Measurements from ENCODE around the gene CD177.
"Not testable (repeated sequence)": the region's sequence is repeated elsewhere in the genome, so short reads cannot be mapped to it uniquely, and the experiment has no call there.

The CD177 gene, protein sequence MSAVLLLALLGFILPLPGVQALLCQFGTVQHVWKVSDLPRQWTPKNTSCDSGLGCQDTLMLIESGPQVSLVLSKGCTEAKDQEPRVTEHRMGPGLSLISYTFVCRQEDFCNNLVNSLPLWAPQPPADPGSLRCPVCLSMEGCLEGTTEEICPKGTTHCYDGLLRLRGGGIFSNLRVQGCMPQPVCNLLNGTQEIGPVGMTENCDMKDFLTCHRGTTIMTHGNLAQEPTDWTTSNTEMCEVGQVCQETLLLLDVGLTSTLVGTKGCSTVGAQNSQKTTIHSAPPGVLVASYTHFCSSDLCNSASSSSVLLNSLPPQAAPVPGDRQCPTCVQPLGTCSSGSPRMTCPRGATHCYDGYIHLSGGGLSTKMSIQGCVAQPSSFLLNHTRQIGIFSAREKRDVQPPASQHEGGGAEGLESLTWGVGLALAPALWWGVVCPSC

DNA sequence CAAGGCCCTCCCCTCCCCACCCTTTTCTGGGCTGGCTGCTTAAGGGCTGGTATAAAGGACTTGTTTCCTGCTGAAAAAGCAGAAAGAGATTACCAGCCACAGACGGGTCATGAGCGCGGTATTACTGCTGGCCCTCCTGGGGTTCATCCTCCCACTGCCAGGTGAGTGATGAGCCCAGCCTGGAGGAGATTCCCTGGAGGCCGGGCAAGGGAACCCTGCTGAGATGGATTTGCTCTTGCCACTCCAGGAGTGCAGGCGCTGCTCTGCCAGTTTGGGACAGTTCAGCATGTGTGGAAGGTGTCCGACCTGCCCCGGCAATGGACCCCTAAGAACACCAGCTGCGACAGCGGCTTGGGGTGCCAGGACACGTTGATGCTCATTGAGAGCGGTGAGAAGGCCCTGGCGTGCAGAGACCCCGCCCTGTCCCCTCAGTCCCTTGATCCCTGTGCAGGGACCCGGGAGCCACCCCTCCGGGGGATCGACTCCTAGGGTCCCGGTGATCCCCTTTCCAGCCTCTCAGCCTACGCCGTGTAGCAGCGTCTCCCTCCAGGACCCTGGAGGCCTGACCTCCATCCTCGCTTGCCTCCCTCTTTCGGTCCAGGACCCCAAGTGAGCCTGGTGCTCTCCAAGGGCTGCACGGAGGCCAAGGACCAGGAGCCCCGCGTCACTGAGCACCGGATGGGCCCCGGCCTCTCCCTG is at the start of gene CD177:
CD177 (plus strand) TSS at position 81 of the 699 bp plus-strand sequence; CDS start at position 110, 29 bp downstream.
- no peak for DNase-seq (ENCODE audit: low spot score)

DNA sequence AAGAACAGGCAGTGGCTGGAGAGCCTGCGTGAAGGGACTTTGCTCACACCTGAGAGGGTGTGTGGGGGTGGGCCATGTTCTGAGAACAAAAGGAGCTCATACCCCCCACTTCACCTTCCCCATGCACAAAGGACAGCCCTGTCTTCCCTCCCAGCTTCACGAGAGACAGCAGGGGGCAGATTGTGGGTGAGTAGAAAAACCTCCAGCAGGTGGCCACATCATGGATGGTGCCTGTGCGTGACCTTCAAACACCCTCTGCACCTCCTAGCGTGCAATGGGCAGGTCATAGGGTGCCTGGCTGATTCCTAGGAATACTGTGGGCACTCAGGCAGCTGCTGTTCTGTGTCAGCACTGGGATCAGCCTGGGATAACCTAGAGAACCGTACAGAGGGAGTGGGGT is 47.8 kb upstream of the CD177 start:
- DNase-seq (ENCODE audit: low spot score) = no peak

DNA sequence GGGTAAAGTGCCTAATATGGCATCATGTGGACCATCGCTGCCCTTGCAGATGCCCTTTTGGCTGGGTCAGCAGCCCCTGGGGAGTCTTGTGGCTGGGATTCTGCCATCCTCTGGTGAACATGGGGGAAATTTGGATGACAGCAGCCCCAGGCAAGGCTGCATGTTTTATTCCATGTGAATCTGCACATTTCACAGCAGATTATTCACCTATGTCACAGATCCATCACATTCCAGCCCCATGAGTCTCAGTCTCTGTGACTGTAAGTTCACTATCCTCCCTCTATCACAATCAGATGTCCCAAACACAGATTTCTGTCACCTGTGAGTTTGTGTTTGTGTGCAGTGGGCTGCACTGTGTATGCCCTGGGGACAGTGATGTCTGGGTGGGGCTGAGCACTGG is 47.4 kb upstream of the CD177 start:
- DNase-seq (ENCODE audit: low spot score) = no peak

DNA sequence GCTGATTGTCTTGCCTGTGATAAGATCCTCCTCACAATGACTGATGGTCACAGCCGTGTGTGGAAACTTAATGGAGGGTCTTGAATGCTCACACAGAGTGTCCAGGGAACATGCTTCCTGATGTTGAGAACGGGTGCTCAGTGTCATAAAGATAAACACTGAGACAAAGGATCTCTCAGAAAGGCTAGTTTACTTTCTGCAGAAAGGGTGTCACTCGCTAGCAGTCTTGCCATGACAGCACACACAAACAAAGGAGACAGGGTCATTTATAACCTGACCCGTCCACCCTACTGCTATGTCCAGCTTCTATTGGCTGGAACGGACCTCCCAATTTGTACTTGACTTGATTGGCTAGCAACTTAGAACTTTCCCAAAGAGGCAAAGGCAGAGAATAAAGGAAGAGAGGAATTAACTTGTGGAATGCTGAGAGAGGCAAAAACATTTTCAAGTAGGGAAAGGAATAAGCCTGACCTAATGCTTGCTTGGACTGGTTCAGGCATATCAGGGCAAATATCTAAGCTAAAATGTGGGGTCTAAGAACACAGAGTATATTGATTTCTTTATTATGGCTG is 45.2 kb upstream of the CD177 start:
- DNase-seq (ENCODE audit: low spot score) = no peak

DNA sequence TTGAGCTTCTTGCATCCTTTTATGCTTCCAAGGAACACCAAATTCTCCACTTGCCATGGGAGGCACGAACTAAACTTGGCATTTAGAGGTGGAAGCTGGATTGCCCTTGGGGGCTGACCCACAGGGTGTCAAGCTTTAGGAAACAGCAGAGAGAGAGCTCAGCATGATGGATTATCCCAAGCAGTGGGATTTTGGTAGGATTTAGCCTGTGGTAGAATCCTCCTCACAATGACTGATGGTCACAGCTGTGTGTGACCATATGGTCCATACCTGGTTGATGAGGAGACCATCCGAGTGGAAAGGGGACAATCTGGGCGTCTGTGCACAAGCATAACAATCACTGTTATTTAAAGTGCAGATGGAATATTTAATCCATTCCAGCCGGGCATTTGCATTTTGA is 44.0 kb upstream of the CD177 start:
- DNase-seq (ENCODE audit: low spot score) = no peak

DNA sequence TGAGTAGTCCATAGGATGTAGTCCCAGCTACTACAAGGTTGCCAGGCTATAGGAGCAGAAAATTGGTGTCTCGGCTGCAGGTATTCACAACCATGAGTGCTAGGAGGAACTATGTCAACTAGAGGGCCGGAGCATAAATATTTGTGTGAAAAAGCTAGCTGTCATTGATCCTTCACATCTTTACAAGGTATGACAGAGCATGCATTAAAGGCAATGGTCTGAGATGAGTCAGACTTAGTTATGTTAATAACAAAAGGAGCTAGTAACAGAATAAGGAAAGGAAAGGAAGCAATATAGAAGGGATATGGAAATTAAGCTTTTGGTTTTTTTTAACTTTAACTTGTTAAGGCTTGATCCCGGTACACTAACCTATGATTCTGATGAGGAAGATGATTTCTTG is 43.3 kb upstream of the CD177 start:
- no peak for DNase-seq (ENCODE audit: low spot score)

DNA sequence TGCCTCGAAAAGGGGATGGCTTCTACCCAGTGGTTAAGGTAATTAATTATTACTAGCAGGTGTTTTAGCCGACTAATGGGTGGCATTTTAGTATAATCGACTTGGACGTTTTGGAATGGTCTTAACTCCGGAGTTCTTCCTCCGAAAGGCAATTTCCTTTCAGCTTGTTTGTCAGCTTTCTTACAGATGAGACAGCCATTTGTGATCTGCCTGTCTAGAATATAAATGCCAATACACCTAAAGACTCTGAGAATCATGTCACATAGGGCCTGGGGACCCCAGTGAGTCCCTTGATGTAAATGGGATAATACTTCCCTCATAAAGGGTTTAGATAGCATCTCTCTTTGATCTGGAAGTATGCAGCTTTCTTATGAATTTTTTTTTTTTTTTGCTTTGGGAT is 42.2 kb upstream of the CD177 start:
- DNase-seq (ENCODE audit: low spot score) = no peak

DNA sequence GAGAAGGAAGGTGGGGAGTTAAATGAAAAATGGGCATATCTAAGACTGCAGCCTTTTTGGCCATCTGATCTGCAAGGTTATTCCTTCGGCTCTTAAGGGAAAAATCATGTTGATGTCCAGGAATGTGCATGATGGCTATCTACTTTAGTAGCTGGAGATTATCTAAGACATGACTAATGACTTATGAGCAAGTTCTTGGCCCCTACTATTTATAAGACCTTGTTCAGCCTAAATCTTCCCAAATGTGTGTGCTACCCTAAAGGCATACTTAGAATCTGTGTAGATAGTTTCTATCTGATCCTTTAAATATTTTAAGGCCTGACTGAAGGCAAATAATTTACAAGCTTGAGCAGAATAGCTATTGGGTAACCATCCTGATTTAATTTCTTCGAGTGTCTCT is 41.8 kb upstream of the CD177 start:
- no peak for DNase-seq (ENCODE audit: low spot score)

DNA sequence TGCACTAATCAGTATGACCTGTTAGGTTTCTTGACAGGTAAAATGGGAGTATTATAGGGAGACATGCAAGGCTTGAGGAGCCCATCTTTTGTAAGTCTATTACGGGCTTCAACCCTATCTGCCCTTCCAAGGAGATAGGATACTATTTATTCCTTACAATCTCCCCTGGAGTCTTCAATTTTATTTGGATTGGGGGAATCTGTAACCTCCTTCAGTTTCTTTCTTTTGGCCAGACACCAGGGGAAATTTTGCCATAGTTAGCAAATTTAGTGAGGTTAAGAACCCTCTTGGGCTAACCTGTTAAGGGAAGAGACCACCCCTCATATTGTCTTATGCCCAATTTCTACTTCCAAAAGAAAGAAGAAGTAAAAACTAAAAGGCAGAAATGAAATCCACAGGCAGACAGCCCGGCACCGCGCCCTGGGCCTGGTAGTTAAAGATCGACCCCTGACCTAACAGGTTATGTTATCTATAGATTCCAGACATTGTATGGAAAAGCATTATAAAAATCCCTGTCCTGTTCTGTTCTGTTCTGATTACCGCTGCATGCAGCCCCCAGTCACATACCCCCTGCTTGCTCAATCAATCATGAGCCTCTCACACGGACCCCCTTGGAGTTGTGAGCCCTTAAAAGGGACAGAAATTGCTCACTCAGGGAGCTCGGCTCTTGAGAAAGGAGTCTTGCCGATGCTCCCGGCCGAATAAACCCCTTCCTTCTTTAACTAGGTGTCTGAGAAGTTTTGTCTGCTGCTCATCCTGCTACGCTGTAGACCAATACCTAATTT is 39.6 kb upstream of the CD177 start:
- DNase-seq (ENCODE audit: low spot score) = no peak

DNA sequence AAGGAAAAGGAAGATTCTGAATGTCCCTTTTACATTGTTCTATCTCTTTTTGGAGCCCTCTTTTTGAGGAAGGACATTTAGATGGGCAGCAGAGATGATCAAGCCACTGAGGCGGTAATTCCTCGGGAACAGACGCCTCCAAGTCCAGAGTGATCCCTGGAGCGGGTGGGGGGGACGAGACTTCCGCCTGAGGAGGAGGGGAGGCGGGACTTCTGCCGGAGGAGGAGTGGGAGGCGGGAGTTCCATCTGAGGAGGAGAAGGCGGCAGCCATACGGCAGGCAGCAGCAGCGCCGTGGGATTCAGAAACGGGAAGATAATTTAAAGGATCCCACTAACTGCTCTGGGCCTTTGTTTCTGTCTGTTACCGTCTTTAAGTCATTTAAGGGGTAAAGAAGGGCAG is 37.6 kb upstream of the CD177 start:
- DNase-seq (ENCODE audit: low spot score) = no peak

DNA sequence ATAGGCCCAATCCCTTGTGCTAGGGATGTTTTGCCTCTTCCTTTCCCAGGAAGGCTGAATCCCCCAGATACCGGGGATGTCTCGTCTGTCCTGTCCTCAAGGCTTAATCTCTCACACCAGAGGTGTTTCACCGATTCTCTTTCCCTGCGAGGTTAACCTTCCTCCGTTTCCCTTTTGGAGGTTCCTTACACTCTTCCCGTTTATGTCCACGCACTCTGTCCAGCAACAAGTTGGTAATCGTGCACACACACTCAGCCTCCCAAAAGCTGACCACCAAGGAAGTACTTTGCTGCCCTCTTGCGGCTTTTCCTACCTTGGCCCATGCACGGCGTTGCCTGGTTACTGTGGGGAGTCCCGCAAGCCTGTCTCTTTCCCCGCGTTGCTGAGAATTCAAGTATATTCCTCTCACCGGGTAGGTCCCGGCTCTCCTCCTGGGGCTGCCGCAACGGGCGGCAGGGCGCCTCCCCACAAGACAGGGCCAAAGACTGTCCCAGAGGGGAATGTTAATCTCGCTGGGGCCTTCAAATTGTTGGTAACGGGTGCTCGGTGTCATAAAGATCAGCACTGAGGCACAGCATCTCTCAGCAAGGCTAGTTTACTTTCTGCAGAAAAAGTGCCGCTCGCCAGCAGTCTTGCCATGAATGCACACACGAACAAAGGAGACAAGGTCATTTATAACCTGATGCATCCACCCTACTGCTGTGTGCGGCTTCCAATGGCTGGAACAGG is 36.7 kb upstream of the CD177 start:
- DNase-seq (ENCODE audit: low spot score) = no peak

DNA sequence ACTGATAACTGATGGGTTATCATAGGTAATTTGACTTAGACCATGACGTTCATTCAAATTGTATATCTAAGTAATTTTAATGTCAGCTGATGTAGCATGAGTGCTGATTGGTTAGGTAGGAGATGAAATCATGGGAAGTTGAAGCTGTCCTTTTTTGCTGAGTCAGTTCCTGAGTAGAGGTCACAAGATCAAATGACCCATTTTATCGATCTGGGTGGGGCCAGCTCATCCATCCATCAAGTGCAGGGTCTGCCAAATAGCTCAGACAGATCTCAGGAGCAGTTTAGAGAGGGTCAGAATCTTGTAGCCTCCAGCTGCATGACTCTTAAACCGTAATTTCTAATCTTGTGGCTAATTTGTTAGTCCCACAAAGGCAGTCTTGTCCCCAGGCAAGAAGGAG is 35.3 kb upstream of the CD177 start:
- no peak for DNase-seq (ENCODE audit: low spot score)

DNA sequence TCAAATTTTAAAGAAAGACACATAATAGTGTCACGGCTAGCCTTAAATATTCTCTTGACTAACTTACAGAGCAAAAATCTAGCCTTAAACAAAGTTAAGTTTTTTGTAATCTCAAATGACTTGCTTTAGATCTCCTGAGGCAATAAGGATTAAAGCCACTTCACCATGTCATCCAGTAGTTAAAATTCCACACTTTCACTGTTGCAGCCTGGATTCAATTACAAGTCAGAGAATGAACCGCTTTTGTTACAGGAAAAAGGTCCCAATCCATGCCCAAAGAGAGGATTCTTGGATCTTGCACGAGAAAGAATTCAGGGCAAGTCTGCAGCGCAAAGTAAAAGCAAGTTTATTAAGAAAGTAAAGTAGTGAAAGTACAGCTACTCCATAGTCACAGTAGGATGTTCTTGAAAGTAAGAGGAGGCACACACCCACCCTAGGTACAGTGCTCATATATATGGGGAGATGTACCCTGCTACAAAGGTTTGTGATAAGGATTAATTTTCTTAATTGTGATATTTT is 34.6 kb upstream of the CD177 start:
- DNase-seq (ENCODE audit: low spot score) = no peak

DNA sequence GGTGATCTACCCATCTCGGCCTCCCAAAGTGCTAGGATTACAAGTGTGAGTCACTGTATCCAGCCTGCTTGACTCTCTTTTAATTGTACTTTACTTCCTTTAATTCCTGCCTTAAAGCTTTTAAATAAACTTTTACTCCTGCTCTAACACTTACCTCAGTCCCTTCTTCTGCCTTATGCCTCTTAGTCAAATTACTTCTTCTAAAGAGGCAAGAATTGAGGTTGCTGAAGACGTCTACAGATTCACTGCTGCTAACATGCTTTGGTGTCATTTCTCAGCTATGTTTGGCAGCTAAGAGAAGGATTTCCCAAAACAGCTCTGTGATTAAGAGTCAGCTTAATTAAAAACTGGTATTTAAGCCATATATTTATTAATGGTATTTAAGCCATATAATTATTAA is 32.9 kb upstream of the CD177 start:
- DNase-seq (ENCODE audit: low spot score) = no peak

DNA sequence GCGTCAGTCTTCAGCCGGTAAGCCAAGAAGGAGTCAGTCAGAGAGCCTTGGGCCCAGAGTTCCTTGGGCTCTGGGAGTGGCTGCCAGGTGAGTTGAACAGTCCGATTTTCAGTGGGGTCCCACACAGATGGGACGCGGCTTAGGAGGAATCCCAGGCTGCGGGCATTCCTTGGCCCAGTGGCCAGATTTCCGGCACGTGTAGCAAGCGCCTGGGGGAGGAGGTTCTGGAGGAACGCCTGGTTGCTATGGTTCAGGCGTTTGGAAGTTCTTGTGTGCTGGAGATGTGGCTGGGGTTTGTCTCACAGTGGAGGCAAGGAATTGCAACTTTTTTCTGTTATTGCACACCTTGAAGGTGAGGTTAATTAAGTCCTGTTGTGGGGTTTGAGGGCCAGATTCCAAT is 26.7 kb upstream of the CD177 start:
- not testable (repeated sequence) for DNase-seq (ENCODE audit: low spot score)

DNA sequence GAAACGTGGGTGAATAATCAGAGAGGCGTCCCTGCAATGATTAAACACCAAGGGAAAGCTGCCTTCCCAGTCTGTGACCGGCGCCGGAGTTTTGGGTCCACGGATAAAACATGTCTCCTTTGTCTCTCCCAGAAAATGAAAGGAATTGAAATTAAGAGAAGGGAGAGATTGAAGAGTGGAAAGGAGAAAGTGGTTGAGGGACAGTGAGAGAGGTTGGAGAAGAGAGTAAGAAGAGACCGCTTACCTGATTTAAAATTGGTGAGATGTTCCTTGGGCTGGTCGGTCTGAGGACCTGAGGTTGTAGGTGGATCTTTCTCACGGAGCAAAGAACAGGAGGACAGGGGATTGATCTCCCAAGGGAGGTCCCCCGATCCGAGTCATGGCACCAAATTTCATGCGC is 24.9 kb upstream of the CD177 start:
- DNase-seq (ENCODE audit: low spot score) = not testable (repeated sequence)

DNA sequence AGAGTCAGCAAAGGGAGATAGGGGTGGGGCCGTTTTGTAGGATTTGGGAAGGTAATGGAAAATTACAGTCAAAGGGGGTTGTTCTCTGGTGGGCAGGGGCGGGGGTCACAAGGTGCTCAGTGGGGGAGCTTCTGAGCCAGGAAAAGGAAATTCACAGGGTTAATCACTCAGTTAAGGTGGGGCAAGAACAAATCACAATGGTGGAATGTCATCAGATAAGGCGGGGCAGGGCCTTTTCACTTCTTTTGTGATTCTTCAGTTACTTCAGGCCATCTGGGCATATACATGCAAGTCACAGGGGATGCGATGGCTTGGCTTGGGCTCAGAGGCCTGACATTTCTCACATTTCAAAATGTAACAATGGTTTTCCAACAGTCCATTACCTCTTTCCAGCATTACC is 24.4 kb upstream of the CD177 start:
- not testable (repeated sequence) for DNase-seq (ENCODE audit: low spot score)

DNA sequence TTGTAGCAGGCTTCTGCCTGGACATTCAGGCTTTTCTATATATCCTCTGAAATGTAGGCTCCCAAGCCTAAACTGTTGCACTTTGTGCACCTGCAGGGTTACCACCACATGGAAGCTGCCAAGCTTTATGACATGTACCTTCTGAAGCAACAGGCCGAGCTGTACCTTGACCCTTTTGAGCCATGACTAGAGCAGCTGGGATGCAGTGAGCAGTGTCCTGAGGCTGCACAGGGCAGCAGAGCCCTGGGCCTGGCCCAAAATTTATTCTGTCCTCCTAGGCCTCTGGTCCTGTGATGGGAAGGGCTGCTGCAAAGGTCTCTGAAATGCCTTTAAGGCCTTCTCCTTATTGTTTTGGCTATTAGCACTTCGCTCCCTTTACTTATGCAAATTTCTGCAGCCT is 23.5 kb upstream of the CD177 start:
- DNase-seq (ENCODE audit: low spot score) = no peak

DNA sequence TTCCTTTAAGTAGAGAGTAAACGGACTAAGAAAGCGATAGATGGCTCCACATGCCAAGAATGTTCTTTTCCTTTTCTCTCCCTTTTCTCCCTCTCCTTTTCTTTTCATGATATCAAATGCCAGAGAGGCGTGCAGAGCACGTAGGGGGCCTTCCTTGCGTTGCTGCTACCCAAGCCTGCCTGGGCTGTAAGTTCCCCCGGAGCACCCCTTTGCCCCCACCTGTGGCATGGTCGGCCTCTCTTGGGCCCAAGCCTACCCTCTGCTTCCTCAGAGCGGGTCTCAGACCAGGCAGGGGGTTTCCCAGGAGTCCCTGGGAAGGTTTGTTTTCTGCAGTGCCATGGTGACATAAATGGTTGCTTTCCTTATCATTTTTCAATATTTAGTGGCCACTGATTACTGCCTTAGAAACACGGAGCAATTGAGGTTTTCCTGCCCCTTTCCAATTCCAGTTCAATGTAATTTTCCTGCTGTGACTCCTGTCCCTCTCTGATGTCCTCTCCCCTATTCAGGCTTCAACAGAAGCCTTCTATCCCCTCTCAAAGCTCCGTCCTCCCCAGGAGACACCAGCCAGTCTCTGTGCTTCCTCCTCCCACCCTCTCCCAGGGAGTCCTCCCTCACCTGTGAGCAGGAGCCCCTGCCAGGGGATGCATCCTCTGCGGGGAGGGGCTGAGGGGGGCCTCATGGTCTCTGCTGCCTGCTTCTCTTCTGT is 22.6 kb upstream of the CD177 start:
- DNase-seq (ENCODE audit: low spot score) = no peak

DNA sequence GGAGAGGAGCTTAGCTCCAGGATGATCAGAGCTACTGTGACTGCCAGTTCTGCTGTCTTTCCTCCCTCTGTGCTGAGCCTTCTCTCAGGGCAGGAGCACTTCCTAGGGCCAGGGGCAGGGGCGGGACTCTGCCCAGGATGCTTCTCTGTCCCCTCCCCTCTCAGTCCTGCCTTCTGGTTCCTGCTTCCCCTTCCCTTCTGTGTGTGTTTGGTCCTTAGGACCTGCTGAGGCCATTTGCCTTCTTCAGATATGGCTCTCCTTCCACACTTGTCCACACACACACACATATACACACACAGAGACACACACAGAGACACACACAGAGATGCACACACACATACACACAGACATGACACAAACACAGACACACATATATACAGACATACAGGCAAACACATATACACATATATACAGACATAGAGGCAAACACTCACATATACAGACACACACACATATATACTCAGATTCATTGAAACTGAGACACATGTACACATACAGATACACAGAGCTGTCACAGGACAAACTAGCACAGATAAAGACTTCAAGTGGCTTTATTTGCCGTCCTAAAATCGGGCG is 22.0 kb upstream of the CD177 start:
- DNase-seq (ENCODE audit: low spot score) = no peak

Measured in CD4-positive, alpha-beta T cell treated with Interleukin-2 at 100 ng/mL for 4 hours (primary cell).